GM21515 (cell line): ENCODE data around the gene FMNL2.

ENCODE experiments used
- ATAC-seq: cut with Tn5 transposase; IDR thresholded peaks from one replicate; pipeline ENCODE4 v1.9.1; 2021; ENCODE audit not compliant: unreplicated experiment

Gene FMNL2

DNA sequence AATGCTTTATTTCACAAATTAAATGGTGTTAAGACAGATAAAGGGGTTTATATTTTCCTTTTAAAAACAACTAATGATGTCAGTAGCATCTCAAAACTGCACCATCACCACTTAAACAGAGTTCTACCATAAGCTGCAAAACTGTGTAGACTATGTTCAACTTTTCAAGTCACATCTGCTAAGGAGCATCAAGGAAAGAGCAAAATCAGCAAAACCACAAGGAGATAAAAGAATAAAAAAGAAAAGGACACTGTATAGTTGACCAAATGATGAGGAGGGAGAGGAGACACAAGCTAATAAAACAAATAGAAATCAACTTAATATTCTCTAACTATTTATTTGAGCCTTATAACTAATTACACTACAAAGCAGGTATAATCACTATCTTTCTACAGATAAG is 348.4 kb downstream of the FMNL2 start:
- no peak for ATAC-seq

DNA sequence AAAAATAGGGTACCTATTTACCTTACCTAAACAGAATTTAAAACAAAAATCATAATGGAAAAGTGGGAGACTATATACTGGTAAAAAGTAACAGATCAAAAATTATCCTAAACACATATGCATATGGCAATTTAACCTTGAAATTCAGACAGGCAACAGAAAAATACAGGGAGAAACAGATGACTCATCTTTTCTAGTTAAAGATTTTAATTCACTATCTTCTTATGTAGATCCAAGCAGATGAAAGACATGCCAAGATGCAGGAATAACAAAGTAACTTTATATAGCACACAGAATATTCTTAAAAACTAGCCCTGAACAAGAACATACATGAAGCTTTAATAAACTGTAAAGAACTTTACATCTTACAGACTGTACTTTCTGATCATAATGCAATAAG is 351.3 kb downstream of the FMNL2 start:
- no peak for ATAC-seq

DNA sequence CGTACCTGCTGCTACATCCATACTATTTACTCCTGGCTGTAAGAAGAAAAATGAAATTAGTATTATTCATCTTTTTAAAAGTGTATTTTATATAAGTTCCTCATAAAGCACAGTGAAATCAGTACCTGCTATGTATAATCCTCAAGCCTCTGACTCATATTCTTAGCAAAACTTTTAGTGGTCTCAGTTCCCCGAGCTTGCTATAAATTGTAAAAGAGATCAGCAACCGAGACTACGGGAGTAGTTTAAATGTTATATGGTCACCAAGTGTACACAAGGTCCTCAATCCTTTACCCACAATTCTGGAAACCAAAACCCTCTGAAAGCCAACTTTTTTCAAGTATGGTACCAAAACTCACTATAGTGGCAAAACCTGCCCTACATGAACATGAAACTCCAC is 358.1 kb downstream of the FMNL2 start:
- ATAC-seq: peak; percentile 84

DNA sequence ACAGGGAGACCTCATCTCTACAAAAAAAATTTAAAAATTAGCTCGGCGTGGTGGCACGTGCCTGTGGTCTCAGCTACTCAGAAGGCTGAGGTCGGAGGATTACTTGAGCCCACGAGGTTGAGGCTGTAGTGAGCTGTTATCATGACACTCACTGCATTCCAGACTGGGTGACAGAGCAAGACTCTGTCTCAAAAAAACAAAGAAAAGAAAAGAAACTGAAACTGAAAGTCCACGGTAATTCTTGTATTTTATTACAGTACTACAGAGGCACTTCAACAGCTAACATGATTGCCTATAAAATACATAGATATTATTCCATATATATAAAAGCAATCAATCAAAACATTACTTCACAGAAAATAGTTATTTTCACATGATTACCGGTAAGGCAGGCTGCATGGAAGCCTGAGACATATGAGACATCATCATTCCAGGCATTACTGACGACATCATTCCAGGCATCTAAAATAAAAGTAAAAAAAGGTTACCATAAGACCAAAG is 359.2 kb downstream of the FMNL2 start:
- ATAC-seq: no peak

DNA sequence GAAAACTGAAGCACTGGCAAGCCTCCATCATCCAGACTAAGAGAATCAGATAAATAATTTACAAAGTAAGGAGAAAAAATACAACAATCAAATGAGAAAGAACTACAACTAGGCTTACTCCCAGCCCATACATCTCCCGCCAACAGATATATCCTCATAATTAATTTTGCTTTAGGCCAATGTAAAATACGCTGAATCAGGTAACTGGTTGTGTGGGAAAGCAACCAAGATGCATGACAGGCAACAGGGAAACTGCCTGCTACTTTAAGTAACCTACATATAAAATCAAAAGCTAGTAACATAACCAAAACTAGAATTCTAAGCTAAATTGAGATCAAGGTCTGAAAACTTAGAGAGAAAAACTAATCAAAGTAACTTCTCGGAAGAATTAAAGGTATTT is 360.8 kb downstream of the FMNL2 start:
- ATAC-seq: no peak

DNA sequence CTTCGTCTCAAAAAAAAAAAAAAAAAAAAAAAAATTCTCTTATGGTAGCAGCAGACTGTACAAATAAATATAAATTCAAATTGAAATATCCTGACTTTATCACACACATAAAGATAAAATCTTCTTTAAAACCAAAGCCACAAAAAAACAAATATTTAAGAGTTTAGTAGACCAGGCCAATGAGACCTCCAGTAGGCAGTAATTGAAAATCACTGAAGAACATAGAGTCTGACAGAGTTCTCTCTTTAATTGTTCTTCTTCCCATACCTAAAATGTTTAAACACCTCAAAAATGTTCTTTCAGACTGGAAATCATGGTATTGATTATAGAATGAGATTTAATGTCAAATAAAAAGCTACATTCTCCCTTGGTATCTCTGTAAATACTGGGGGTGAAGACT is 361.5 kb downstream of the FMNL2 start:
- no peak for ATAC-seq
